GM12864 (cell line): ENCODE measurements around the gene SARNP.

ENCODE experiments used
- DNase-seq: peaks from one replicate; pipeline ENCODE4 v3.0.0-alpha.2; 2011; ENCODE audit warnings: low read depth
- H3K4me3 ChIP-seq: 2 replicates; pipeline ENCODE4 v1.5.1; 2011; ENCODE audit warnings: mild to moderate bottlenecking, low read depth, low read length, control low read depth
- TF ChIP-seq, protein P1 (sequence below): IDR thresholded peaks from 2 replicates; pipeline ENCODE4 v1.5.1; 2011; ENCODE audit warnings: low read depth, mild to moderate bottlenecking, moderate library complexity, low read length, control low read depth, inconsistent platforms; ENCODE audit errors: missing control alignments

SARNP gene

DNA sequence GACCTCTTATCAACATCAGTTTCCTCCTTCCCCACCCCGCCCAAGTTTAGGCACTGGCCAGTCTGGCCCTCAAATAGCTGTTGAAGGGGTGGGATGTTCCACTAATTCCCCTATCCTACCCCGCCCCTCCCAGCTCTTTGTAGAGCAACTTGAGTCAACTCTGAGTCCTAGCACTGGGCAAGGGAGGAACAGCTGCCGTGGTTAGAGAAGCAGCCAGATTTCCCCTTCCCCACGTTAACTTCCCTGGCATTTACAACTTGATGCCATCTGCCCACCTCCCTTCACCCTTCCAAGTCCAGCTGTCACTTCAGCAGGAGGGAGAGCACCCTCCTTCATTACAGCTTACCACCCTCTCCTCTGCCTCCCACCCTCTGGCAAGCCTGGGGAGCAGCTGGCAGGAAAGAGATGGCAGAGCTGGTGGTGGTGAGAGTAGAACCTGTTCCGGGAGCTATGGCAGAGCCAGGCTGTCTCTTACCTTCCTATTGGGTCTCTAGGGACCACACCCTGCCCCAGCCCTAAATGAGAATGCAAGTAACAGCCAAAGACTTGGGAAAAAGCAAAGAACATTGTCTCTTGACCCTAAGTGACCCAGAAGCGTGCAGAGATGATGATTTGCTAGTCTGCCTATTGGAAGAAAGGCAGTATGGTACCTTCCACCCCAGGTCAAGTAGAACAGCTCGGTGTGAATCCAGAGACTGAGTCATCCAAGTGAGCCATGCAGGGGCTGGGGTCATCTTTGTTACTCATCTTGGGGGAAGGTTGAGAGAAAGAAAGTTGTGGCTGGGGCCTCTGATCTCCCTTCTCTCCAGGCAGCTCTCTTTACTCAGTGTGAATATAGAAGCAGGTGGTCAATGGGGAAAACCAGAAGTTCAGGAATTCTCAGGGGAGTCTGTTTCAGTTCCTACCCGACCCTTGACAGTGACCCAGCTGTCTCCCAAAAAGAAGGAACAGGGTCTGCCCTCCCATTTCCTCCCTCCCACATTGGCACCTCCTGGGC lies 100.2 kb downstream of the SARNP start:
- H3K4me3 ChIP-seq: peak overlapping the region; percentile 80
- no peak for DNase-seq
- TF ChIP-seq, protein P1, sequence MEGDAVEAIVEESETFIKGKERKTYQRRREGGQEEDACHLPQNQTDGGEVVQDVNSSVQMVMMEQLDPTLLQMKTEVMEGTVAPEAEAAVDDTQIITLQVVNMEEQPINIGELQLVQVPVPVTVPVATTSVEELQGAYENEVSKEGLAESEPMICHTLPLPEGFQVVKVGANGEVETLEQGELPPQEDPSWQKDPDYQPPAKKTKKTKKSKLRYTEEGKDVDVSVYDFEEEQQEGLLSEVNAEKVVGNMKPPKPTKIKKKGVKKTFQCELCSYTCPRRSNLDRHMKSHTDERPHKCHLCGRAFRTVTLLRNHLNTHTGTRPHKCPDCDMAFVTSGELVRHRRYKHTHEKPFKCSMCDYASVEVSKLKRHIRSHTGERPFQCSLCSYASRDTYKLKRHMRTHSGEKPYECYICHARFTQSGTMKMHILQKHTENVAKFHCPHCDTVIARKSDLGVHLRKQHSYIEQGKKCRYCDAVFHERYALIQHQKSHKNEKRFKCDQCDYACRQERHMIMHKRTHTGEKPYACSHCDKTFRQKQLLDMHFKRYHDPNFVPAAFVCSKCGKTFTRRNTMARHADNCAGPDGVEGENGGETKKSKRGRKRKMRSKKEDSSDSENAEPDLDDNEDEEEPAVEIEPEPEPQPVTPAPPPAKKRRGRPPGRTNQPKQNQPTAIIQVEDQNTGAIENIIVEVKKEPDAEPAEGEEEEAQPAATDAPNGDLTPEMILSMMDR: no peak

DNA sequence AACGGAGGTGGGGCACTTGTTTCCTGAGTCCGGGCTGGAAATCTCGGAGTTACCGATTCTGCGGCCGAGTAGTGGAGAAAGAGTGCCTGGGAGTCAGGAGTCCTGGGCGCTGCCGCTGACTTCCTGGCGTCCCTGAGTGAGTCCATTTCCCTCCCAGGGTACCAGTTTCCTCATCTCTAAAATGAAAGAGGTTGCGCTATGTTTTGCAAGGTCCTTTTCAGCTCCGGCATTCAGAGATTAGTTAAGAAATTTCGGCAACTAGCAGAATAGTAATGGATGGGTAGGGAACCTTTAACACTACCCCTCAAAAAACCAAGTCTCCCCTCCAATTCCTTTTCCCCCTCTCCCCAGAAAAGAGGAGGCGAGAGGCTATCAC lies 101.0 kb downstream of the SARNP start:
- TF ChIP-seq, protein P1: no peak
- H3K4me3 ChIP-seq: peak overlapping the region; percentile 80
- DNase-seq: no peak

DNA sequence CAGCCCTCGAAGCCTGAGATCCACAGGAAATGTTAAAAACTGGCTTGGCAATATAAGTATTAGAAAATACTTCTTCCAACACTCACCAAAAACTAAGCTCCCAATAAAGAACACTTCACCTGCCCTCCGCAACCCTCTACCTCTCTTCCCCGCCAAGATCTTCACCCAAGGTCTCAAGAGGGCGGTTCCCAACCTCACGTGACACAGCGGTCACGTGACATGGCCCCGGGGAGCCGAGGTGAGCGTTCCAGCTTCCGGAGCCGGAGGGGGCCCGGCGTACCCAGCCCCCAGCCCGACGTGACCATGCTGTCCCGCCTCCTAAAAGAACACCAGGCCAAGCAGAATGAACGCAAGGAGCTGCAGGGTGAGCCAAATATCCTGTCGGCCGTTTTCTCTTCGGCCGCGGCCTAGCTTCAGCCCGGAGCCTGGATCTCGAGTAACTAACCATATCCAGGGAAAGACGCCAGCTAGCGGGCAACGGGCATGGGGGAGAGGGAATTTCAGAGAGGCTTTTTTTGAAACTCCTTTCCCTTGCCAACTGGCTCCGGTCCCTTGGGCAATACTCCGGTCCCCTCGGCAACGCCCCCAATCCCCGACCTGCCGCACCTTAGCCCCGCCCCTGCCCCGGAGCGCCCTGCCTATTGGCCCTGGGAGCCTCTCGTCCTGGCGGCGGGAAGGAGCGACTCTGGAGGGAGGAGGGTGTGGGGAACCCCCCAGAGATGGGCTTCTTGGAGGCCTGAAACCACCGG lies 101.5 kb downstream of the SARNP start, which contains the start of gene BLOC1S1:
TSS of gene BLOC1S1 (plus strand) at position 214 of the 749 bp plus-strand sequence. CDS start at position 220, 6 bp downstream.
- peak; percentile 85 for DNase-seq
- TF ChIP-seq, protein P1: no peak
- peak within 1 kb of the TSS; percentile 80 for H3K4me3 ChIP-seq

DNA sequence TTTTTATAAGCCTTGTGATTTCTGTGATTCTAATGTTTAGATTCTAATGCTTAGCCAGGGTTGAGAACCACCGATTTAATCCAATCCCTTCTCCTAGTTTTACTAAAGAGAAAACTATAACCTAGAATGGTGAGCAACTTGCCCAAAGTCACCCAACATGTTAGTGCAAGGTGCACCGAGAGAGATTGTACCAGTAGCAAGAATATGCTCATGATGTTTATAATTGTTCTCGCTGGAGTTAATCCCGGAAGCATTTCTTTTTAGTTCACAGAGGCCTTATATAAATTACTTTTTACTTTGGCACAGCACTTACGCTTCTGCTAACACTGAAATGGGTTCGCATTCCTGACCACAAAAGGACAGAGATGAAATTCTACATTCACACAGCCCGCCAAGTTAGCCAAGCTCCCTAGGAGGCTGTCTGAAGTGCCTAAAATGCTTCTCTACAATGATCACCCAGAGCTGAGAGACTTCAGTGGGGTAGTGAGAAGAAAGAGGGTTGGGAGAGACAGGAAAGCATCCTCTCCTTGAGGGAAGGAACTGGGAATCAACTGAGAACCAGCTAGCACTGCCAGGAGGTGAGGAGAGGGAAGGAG lies 102.3 kb downstream of the SARNP start:
- no peak for DNase-seq
- peak overlapping the region; percentile 80 for H3K4me3 ChIP-seq
- TF ChIP-seq, protein P1: no peak

DNA sequence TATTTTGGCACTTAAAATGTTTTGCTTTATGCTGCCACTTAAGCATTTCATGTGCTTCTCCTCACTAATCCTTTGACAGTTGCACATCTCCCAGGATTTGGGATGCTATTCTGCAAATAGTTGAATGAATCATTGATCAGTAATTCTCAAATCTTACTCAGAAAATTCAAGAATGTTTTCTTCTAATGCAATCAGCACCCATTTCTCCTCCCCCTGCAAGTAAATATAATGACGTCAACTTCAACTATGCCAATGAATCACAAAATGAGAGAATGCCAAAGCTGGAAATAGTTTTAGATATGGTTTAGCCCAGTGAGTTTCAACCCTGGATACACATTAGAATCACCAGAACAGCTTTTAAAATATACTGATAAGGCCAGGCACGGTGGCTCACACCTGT lies 103.8 kb downstream of the SARNP start:
- no peak overlapping the region for H3K4me3 ChIP-seq
- TF ChIP-seq, protein P1: no peak
- DNase-seq: no peak

DNA sequence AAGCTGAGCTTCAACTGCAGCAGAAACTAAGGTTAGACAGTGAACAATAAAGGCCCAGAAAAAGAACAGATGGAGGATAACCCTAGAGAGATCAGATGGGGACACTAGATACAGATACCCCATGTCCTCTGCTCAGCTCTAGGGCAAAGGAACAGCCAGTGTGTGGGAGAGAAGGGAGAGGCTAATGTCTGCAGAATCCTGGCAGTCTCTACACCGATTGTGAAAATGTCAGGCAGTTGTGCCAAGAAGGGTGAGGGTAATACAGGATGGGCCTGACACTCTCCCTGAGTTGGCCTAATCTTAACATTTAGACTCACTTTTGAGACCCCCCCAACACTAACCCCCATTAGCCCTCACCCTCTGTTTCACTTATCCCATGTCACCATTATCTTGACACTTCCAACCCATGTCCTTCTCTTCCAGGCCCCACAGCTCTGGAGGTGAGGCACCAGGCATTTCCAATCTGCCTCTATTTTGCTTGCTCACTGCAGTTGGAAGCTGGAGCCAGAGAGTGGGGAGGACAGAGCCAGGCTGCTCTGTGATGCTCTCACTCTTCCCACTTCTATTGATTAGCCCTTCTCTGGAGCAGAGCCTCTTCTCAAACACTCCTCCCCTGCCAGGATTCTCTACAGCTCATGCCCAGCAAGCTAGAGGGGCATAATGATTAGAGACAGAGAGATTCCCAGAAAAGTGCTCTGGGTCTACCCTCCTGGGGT lies 104.7 kb downstream of the SARNP start:
- TF ChIP-seq, protein P1: no peak
- DNase-seq: no peak

More for the DNA sequence above, 104.7 kb downstream of the SARNP start:
- H3K4me3 ChIP-seq: no peak overlapping the region
